Small intestine (tissue), 7 donors: Measurements from ENCODE around the gene RNU4-1. TPM values are rescaled to one million over a fixed set of nuclear protein-coding genes. Genes with fewer than 3 reads are reported as not detected.

Experiments used
- DNase-seq, 2 donors: peaks; one replicate each; pipeline versions ENCODE4 v3.0.0 to v3.0.0-alpha.2; 2013
- FAIRE-seq: peaks from 2 replicates; lab custom pipeline; 2012; peaks lifted over from hg19 to GRCh38; lab: Jason Lieb, UNC
- H3K27ac ChIP-seq, 3 donors: one replicate each; pipeline ENCODE4 v1.5.1; 2013; ENCODE audit warnings: low read length in 2 of 3, mild to moderate bottlenecking in 2 of 3, control low read depth in 1 of 3, inconsistent platforms in 1 of 3, low read depth in 1 of 3, moderate library complexity in 1 of 3
- H3K27me3 ChIP-seq, 3 donors: one replicate each; pipeline ENCODE4 v1.6.1; 2013; ENCODE audit warnings: low read length in 3 of 3, inconsistent platforms in 1 of 3; ENCODE audit not compliant: control insufficient read depth in 3 of 3, insufficient read depth in 3 of 3
- H3K36me3 ChIP-seq, 3 donors: one replicate each; pipeline ENCODE4 v1.6.1; 2013; ENCODE audit warnings: low read length in 3 of 3, inconsistent platforms in 1 of 3, low read depth in 1 of 3, mild to moderate bottlenecking in 1 of 3, moderate library complexity in 1 of 3; ENCODE audit not compliant: control insufficient read depth in 3 of 3, insufficient read depth in 2 of 3
- H3K4me1 ChIP-seq, 3 donors: one replicate each; pipeline ENCODE4 v1.6.1; 2013; ENCODE audit warnings: low read length in 2 of 3, inconsistent platforms in 1 of 3, low read depth in 1 of 3, mild to moderate bottlenecking in 1 of 3, moderate library complexity in 1 of 3; ENCODE audit not compliant: control insufficient read depth in 3 of 3, insufficient read depth in 2 of 3
- H3K4me3 ChIP-seq, 3 donors: one replicate each; pipeline ENCODE4 v1.5.1; 2013; ENCODE audit warnings: low read length in 3 of 3, control low read depth in 1 of 3, inconsistent platforms in 1 of 3, low read depth in 1 of 3, mild to moderate bottlenecking in 1 of 3, moderate library complexity in 1 of 3
- H3K9me3 ChIP-seq, 2 donors: one replicate each; pipeline ENCODE4 v1.6.1; 2013; ENCODE audit warnings: low read depth in 1 of 2, low read length in 1 of 2; ENCODE audit not compliant: control insufficient read depth in 2 of 2, insufficient read depth in 1 of 2
- WGBS, 3 donors: extraction: QIAGEN DNeasy Blood & Tissue Kit; methylation state at CpG; one replicate each; pipeline ENCODE4 v1.1.7; 2013; 5-methylcytosine and 5-hydroxymethylcytosine counted together
- polyA plus RNA-seq, 4 donors: library from polyadenylated mRNA; stranded (reverse) in 3 of 4; unstranded in 1 of 4; fragments of 200-250 nt in 3 of 4; fragments of 120-200 nt in 1 of 4; gene quantifications; one replicate each; pipeline versions ENCODE4 v1.2.1 to v1.2.3, GENCODE V29; 2013
- donor health status: healthy with polysubstance abuse.
- donor health status: control.
- donor health status: control.
- donor health status: Bipolar disorder and iron deficiency.
- donor health status: healthy.

RNU4-1 gene
- polyA plus RNA-seq, 4 donors = not detected

DNA sequence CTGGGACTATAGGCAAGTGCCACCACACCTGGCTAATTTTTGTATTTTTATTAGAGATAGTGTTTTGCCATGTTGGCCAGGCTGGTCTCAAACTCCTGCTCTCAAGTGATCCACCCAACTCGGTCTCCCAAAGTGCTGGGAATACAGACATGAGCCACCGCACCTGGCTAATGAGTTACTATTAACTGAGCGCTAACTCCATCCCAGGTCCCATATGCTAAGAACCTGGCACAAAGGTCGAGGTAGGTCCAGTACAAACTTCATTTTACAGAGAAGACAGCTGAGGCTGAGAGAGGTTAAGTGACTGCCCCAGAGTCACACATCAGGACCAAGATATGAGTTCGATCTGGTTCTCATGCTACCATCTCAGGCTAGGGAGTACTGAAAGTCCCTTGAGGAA lies 39.0 kb upstream of the RNU4-1 start:
- no peak overlapping the region for H3K4me3 ChIP-seq
- no peaks in the 10 kb centered on the region for H3K27me3 ChIP-seq
- no peak overlapping the region for H3K27ac ChIP-seq
- peaks cover 0 to 16% of the 10 kb centered on the region in 2 donors for H3K9me3 ChIP-seq
- peaks cover 0 to 14% (median 6%) of the 10 kb centered on the region in 3 donors for H3K4me1 ChIP-seq
- FAIRE-seq (no peak), DNase-seq (peak; percentile 35 to 87)
- no peaks in the 10 kb centered on the region for H3K36me3 ChIP-seq
- WGBS, 3 donors = 14 to 68% (median 38%) methylated on average over 5 of the region's 5 CpGs

DNA sequence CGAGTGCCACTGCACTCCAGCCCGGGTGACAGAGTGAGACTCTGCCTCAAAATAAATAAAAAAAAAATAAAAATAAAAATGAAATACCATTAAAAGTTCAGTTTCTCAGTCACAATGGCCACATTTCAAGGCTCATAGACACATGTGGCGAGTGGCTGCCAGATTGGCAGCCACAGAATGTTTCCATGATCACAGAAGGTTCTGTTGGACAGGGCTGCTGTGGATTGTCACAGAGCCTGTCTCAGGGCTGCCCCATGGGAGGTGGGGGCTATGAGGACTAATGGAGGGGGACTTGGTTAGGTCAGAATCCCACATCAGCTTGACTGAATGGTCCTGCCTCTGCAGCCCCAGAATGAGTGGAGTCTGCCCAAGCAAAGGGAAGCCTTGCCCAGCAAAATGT lies 38.4 kb upstream of the RNU4-1 start:
- Histone ChIP-seq H3K36me3 (no peaks in the 10 kb centered on the region), H3K4me1 (peaks cover 0 to 14% (median 6%) of the 10 kb centered on the region in 3 donors), H3K27ac (no peak overlapping the region), H3K4me3 (no peak overlapping the region), H3K9me3 (peaks cover 0 to 9% of the 10 kb centered on the region in 2 donors), H3K27me3 (no peaks in the 10 kb centered on the region)
- 64 to 71% (median 69%) methylated on average over 3 of the region's 3 CpGs for WGBS, 3 donors
- no peak for FAIRE-seq
- DNase-seq = no peak

DNA sequence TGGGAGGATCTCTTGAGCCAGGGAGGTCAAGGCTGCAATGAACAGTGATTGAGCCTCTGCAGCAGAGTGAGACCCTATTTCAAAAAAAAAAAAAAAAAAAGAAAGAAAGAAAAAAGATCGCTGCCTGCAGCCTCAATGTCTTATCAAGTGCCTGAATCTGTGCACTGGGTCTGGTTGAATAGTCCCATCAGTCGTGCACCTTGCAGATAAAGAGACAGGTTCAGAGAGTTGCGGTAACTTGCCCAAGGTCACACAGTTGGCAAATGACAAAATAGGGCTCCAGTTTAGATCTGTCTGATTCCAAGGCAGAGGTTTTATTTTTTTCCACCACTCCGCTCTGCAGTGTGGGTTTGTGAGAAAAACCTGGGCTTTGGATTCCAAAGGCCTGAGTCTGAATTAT lies 35.2 kb upstream of the RNU4-1 start:
- Histone ChIP-seq H3K36me3 (no peaks in the 10 kb centered on the region), H3K27me3 (no peaks in the 10 kb centered on the region), H3K27ac (no peak overlapping the region), H3K4me1 (peaks cover 0 to 25% (median 6%) of the 10 kb centered on the region in 3 donors), H3K4me3 (no peak overlapping the region), H3K9me3 (no peaks in the 10 kb centered on the region)
- DNase-seq (no peak), FAIRE-seq (no peak)
- 72 to 80% (median 79%) methylated on average over 4 of the region's 4 CpGs for WGBS, 3 donors

DNA sequence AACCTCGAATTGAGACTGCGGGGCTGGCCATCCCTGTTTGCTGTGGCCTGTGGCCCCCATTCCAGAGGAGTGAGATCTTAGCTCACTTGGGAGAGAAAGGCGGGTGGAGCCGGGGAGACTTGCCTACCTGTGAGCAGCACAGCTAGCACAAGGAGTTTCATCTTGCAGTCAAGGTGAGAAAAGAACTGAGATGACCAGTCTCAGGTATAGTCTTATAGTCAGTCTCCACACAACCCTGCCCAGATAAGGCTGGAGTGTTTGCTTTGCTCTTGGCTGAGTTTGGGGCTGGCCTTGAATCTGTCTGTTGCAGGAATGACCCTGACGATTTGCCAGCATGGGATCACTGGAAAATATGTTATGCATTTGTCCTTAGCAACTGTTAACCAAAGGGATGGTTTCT lies 34.6 kb upstream of the RNU4-1 start, which contains the start of gene PLA2G1B:
PLA2G1B (minus strand) TSS at position 187 of the 400 bp plus-strand sequence; CDS start at position 161, 26 bp downstream.
- Histone ChIP-seq H3K27ac (no peak within 1 kb of the TSS), H3K9me3 (no peaks in the 10 kb centered on the region), H3K27me3 (no peaks in the 10 kb centered on the region), H3K36me3 (no peaks in the 10 kb centered on the region), H3K4me1 (peaks cover 0 to 27% (median 5%) of the 10 kb centered on the region in 3 donors), H3K4me3 (no peak within 1 kb of the TSS)
- 65 to 75% (median 65%) methylated on average over 5 of the region's 5 CpGs for WGBS, 3 donors
- no peak for FAIRE-seq
- no peak for DNase-seq

DNA sequence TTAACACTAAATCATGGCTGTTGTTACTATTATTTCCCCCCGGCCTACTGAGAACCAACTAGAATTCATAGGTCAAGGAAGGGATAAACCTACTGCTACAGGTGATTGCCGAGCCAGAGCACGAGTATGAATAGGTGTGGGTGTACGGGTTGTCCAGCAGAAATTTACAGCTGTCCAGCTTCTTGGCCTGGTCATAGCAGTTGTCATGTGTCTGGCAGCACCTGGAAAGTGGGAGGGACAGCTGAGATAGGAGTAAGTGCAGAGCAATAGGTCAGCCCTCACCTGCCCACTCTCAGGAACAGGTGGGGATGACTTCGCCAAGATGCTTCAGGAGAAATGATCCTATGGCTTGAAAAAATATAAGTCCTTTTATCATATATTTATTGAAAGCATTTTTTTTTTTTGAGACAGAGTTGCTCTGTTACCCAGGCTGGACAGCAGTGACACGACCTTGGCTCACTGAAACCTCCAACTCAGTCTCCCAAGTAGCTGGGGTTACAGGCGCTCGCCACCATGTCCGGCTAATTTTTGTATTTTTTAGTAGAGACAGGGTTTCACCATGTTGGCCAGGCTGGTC lies 31.9 kb upstream of the RNU4-1 start:
- DNase-seq = peak in 1 of 2 donors; percentile 12
- peaks cover 0 to 40% (median 4%) of the 10 kb centered on the region in 3 donors for H3K4me1 ChIP-seq
- no peaks in the 10 kb centered on the region for H3K27me3 ChIP-seq
- no peaks in the 10 kb centered on the region for H3K36me3 ChIP-seq
- H3K4me3 ChIP-seq = no peak overlapping the region
- no peak overlapping the region for H3K27ac ChIP-seq
- 55 to 69% (median 58%) methylated on average over 9 of the region's 9 CpGs for WGBS, 3 donors
- FAIRE-seq = no peak
- no peaks in the 10 kb centered on the region for H3K9me3 ChIP-seq

DNA sequence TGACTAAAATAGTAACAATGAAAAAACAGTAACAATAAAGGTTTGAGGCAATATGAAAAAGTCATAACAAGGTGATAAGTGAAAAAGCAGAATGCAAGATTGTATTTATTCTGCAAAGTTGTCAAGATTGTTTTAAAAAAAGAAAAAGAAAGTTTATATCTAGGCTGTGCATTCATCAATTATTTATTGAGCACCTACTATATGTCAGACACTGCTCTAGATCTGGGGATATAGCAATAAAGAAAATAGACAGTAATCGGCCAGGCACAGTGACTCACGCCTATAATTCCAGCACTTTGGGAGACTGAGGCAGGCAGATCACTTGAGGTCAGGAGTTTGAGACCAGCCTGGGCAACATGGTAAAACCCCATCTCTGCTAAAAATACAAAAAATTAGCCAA lies 30.7 kb upstream of the RNU4-1 start:
- H3K27ac ChIP-seq = no peak overlapping the region

DNA sequence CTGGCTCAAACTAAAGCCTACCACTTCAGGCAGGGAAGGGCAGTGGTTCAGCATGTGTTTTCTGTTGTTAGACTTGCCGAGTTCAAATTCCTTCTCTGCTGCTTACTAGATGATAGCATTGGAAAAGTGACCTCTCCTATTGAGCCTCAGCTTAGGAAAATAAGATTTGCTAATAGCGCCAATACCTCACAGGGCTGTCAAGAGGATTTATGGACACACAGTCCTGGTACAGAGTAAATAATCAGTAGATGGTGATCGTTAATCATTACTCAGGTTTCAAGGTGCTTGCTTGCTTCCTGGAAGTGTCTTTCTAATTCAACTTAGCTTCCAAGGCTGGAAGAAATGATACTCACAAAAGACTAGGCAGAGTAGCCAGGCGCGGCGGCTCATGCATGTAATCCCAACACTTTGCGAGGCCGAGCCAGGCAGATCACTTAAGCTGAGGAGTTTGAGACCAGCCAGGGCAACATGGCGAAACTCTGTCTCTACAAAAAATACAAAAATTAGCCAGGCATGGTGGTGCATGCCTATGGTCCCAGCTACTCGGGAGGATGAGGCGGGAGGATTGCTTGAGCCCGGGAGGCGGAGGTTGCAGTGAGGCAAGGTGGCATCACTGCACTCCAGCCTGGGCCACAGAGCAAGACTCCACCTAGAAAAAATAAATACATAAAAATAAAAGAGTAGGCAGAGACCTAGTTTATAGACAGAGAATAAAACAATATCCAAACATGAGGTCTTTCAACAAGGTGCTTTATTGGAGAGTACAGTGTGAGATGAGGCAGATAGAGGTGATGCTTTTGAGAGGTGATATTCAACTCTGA lies 28.6 kb upstream of the RNU4-1 start:
- DNase-seq = peak; percentile 95 to 98
- FAIRE-seq = no peak
- WGBS, 3 donors = 14 to 55% (median 40%) methylated on average over 13 of the region's 13 CpGs
- peaks cover 0 to 43% (median 4%) of the 10 kb centered on the region in 3 donors for H3K4me1 ChIP-seq
- no peaks in the 10 kb centered on the region for H3K27me3 ChIP-seq
- H3K27ac ChIP-seq = peak overlapping the region; percentile 76 to 92 (median 78)
- no peak overlapping the region for H3K4me3 ChIP-seq
- H3K9me3 ChIP-seq = peaks cover 0 to 3% of the 10 kb centered on the region in 2 donors
- no peaks in the 10 kb centered on the region for H3K36me3 ChIP-seq

More for the DNA sequence above, 30.7 kb upstream of the RNU4-1 start:
- Histone ChIP-seq H3K27me3 (no peaks in the 10 kb centered on the region), H3K4me1 (peaks cover 0 to 42% (median 4%) of the 10 kb centered on the region in 3 donors), H3K9me3 (no peaks in the 10 kb centered on the region), H3K4me3 (no peak overlapping the region), H3K36me3 (no peaks in the 10 kb centered on the region)
- WGBS, 3 donors = 81 to 96% (median 89%) methylated on average over 2 of the region's 2 CpGs
- FAIRE-seq (no peak), DNase-seq (no peak)

DNA sequence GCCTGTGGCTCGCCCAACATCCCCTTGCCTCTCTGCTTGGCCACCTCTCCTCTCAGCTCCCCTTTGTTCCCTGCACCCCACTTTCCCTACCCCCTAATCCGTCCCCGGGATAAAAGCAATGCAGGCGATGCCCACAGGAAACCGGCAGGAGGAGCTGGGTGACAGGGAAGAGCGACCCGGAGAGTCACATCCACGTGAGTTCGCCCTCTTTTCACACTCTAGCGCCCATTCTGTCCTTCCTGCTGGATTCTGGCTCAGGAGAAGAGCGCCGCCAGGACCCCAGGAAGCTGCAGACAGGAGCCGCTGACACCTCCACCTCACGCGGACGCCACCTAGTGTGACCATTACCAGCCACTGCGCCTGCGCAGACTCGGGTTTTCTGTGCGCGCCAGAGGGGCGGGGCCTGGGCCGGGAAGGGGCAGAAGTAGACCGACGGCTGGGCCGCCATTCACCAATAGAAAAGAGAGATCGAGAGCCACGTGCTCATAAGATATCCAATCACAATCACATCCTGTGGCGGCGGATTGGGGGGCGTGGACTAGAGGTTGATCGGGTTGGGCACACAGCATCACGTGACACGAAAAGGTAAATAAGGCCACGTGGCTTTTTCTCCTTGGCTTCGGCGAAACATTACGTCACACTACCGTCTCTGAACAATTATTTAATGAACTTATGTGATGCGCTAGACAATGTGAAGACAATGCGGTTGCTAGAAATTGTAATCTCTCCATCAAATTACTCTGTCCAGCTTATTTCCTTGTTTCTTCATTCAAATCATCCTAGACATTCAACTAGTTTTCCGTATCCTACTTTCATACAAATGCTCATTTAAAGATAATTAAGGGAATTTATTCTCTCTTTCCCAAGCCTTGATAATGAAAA lies 24.4 kb upstream of the RNU4-1 start:
- H3K27ac ChIP-seq = peak overlapping the region; percentile 87 to 96 (median 94)
- DNase-seq = peak; percentile 99 to 100
- WGBS, 3 donors = 2% methylated on average over 42 of the region's 42 CpGs
- H3K27me3 ChIP-seq = no peaks in the 10 kb centered on the region
- H3K36me3 ChIP-seq = peaks cover 0 to 3% (median 0%) of the 10 kb centered on the region in 3 donors
- peak; percentile 84 for FAIRE-seq
- H3K9me3 ChIP-seq = peaks cover 0 to 3% of the 10 kb centered on the region in 2 donors
- H3K4me1 ChIP-seq = peaks cover 0 to 28% (median 4%) of the 10 kb centered on the region in 3 donors
- H3K4me3 ChIP-seq = peak overlapping the region; percentile 24 to 66 (median 58)
